ENCODE measurements around the gene CELF2.

DNA sequence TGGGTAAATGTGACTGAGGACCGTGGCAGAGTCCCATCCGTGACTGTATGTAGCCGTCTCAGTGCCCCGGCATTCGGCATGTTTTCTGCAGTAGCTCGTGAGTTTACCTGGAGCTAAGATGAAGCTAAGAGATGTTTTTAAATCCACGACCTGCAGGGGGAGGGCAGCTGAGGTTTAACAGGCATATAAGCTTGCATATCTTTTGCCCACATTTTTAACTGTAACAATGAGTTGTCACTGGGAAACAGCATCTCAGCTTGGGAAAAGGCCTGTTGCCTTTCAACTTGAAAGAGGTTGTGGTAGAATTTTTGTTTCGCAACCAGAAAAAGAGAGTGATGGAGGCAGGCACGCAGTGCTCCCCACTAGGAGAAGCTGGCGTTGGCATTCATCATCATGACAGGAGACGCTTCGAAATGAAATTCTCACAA lies 77.7 kb downstream of the CELF2 start:
- TF ChIP-seq, protein P1, sequence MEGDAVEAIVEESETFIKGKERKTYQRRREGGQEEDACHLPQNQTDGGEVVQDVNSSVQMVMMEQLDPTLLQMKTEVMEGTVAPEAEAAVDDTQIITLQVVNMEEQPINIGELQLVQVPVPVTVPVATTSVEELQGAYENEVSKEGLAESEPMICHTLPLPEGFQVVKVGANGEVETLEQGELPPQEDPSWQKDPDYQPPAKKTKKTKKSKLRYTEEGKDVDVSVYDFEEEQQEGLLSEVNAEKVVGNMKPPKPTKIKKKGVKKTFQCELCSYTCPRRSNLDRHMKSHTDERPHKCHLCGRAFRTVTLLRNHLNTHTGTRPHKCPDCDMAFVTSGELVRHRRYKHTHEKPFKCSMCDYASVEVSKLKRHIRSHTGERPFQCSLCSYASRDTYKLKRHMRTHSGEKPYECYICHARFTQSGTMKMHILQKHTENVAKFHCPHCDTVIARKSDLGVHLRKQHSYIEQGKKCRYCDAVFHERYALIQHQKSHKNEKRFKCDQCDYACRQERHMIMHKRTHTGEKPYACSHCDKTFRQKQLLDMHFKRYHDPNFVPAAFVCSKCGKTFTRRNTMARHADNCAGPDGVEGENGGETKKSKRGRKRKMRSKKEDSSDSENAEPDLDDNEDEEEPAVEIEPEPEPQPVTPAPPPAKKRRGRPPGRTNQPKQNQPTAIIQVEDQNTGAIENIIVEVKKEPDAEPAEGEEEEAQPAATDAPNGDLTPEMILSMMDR (IDR thresholded peaks at IDR 0.05): no peak
- no peak for TF ChIP-seq POLR2AphosphoS5 (IDR thresholded peaks at IDR 0.05)
